Astrocyte (in vitro differentiated cells and primary cell): Measurements from ENCODE around the gene NISCH. TPM values are rescaled to one million over a fixed set of nuclear protein-coding genes. Genes with fewer than 3 reads are reported as not detected.

Experiments used
- DNase-seq: peaks from one replicate; pipeline ENCODE4 v3.0.0-alpha.2; 2010; ENCODE audit warnings: low read depth
- FAIRE-seq: peaks from 2 replicates; lab custom pipeline; 2011; peaks lifted over from hg19 to GRCh38; lab: Jason Lieb, UNC
- H2AFZ ChIP-seq: 2 replicates; pipeline ENCODE4 v1.6.0; 2012; ENCODE audit warnings: low read depth, low read length, inconsistent platforms
- H3K27ac ChIP-seq: 2 replicates; pipeline ENCODE4 v1.5.1; 2011; ENCODE audit warnings: low read depth, low read length, inconsistent platforms
- H3K27me3 ChIP-seq: 2 replicates; pipeline ENCODE4 v1.6.0; 2011; ENCODE audit warnings: low read length, inconsistent platforms; ENCODE audit not compliant: insufficient read depth
- H3K36me3 ChIP-seq: 2 replicates; pipeline ENCODE4 v1.5.1; 2011; ENCODE audit warnings: low read length, inconsistent platforms; ENCODE audit not compliant: insufficient read depth
- H3K4me1 ChIP-seq: 2 replicates; pipeline ENCODE4 v1.5.1; 2011; ENCODE audit warnings: low read length, inconsistent platforms; ENCODE audit not compliant: insufficient read depth
- H3K4me2 ChIP-seq: 2 replicates; pipeline ENCODE4 v1.6.0; 2012; ENCODE audit warnings: low read length, inconsistent platforms
- H3K4me3 ChIP-seq: 2 replicates; pipeline ENCODE4 v1.5.1; 2011; ENCODE audit warnings: low read depth, mild to moderate bottlenecking, low read length, inconsistent platforms; ENCODE audit not compliant: insufficient read depth
- H3K79me2 ChIP-seq: 2 replicates; pipeline ENCODE4 v1.6.0; 2012; ENCODE audit warnings: mild to moderate bottlenecking, low read length, inconsistent platforms; ENCODE audit not compliant: insufficient read depth
- H3K9ac ChIP-seq: 2 replicates; pipeline ENCODE4 v1.6.0; 2012; ENCODE audit warnings: mild to moderate bottlenecking, low read length, inconsistent platforms
- H3K9me3 ChIP-seq: 2 replicates; pipeline ENCODE4 v1.5.1; 2012; ENCODE audit warnings: low read depth, mild to moderate bottlenecking, low read length, inconsistent platforms; ENCODE audit not compliant: insufficient read depth
- H4K20me1 ChIP-seq: 2 replicates; pipeline ENCODE4 v1.6.0; 2012; ENCODE audit warnings: low read length, inconsistent platforms; ENCODE audit not compliant: insufficient read depth
- H3K27ac Mint-ChIP-seq: one replicate; pipeline ENCODE4 v1.8.0; 2021; ENCODE audit warnings: mild to moderate bottlenecking, mixed read lengths; ENCODE audit not compliant: unreplicated experiment
- H3K27me3 Mint-ChIP-seq: one replicate; pipeline ENCODE4 v1.8.0; 2021; ENCODE audit warnings: low read depth, mixed read lengths; ENCODE audit not compliant: unreplicated experiment
- H3K36me3 Mint-ChIP-seq: one replicate; pipeline ENCODE4 v1.8.0; 2021; ENCODE audit warnings: low read depth, mixed read lengths; ENCODE audit not compliant: unreplicated experiment
- H3K4me1 Mint-ChIP-seq: one replicate; pipeline ENCODE4 v1.8.0; 2021; ENCODE audit warnings: low read depth, mixed read lengths; ENCODE audit not compliant: unreplicated experiment
- H3K4me3 Mint-ChIP-seq: one replicate; pipeline ENCODE4 v1.8.0; 2021; ENCODE audit warnings: mild to moderate bottlenecking, moderate library complexity, mixed read lengths; ENCODE audit not compliant: unreplicated experiment
- H3K9me3 Mint-ChIP-seq: one replicate; pipeline ENCODE4 v1.8.0; 2021; ENCODE audit warnings: mild to moderate bottlenecking, mixed read lengths; ENCODE audit not compliant: unreplicated experiment
- CTCF ChIP-seq: IDR thresholded peaks from 2 replicates; pipeline ENCODE4 v1.5.1; 2011; ENCODE audit warnings: low read depth, mild to moderate bottlenecking, inconsistent platforms, low read length, moderate library complexity; ENCODE audit not compliant: insufficient read depth
- EZH2 ChIP-seq: IDR thresholded peaks from 2 replicates; pipeline ENCODE4 v1.6.1; 2012; ENCODE audit warnings: mild to moderate bottlenecking, low read length, inconsistent platforms; ENCODE audit not compliant: insufficient read depth
- total RNA-seq: library from RNA; stranded (reverse); gene quantifications from 2 replicates; pipeline ENCODE4 v1.2.1, GENCODE V29; 2021

NISCH gene
- total RNA-seq, 1 donor from 2014 or later: 118 TPM

DNA sequence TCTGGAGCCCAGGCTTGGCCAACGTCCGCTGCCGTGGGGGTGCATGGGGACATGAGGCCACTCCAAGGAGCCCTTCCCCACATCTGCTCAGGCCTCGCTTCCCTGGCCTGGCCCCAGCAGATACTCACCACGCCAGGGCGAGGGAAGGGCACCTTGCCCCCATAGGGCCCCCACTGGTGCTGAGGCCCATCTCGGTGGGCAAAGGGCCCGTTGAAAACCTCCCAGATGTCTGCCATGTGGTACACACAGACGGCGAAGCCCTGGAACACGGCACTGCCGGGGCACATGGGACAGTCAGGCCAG lies 15.2 kb upstream of the NISCH start:
- Histone ChIP-seq H3K4me1 (no peaks in the 10 kb centered on the region), H3K27me3 (no peaks in the 10 kb centered on the region), H3K27ac (no peak overlapping the region), H4K20me1 (no peaks in the 10 kb centered on the region), H2AFZ (no peak overlapping the region), H3K4me2 (no peak overlapping the region), H3K4me3 (no peak overlapping the region), H3K36me3 (no peaks in the 10 kb centered on the region), H3K9me3 (no peaks in the 10 kb centered on the region), H3K9ac (no peak overlapping the region), H3K79me2 (no peaks in the 10 kb centered on the region)
- no peak for FAIRE-seq
- peaks cover 2% of the 10 kb centered on the region for H3K4me1 Mint-ChIP-seq
- no peak overlapping the region for H3K4me3 Mint-ChIP-seq
- no peaks in the 10 kb centered on the region for H3K36me3 Mint-ChIP-seq
- H3K9me3 Mint-ChIP-seq: no peaks in the 10 kb centered on the region
- TF ChIP-seq CTCF (no peak), EZH2 (no peak)
- DNase-seq: no peak
- no peak overlapping the region for H3K27ac Mint-ChIP-seq
- peaks cover 23% of the 10 kb centered on the region for H3K27me3 Mint-ChIP-seq

DNA sequence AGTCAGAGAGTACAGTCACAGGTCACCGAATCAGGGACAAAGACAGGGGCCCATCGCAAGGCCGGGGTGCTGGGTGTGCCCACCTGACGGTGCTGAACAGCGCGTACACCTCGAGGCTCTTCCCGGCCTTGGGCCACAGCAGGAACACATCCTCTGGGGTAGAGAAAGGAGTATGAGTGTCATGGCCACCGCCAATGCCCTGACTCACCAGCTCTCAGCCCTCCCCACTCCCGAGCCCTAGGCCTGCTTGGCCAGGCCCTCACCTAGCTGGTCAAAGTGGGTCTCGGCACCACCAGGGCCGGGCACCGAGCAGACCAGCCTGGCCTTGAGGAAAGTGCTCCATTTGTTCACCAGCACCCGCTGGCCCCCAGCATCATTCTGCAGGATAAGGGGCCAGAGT lies 14.7 kb upstream of the NISCH start:
- TF ChIP-seq CTCF (no peak), EZH2 (no peak)
- no peak overlapping the region for H3K4me2 ChIP-seq
- no peaks in the 10 kb centered on the region for H4K20me1 ChIP-seq
- no peak overlapping the region for H3K4me3 Mint-ChIP-seq
- DNase-seq (no peak), FAIRE-seq (no peak)
- H3K4me1 ChIP-seq: no peaks in the 10 kb centered on the region
- H3K36me3 Mint-ChIP-seq: no peaks in the 10 kb centered on the region
- peak overlapping the region; percentile 47 for H3K27ac Mint-ChIP-seq
- H3K9ac ChIP-seq: no peak overlapping the region
- H3K4me3 ChIP-seq: no peak overlapping the region
- H3K79me2 ChIP-seq: no peaks in the 10 kb centered on the region
- no peak overlapping the region for H3K27ac ChIP-seq
- no peaks in the 10 kb centered on the region for H3K27me3 ChIP-seq
- H3K36me3 ChIP-seq: no peaks in the 10 kb centered on the region
- no peaks in the 10 kb centered on the region for H3K9me3 ChIP-seq
- peaks cover 22% of the 10 kb centered on the region for H3K27me3 Mint-ChIP-seq
- H3K9me3 Mint-ChIP-seq: no peaks in the 10 kb centered on the region
- peaks cover 2% of the 10 kb centered on the region for H3K4me1 Mint-ChIP-seq
- H2AFZ ChIP-seq: no peak overlapping the region

DNA sequence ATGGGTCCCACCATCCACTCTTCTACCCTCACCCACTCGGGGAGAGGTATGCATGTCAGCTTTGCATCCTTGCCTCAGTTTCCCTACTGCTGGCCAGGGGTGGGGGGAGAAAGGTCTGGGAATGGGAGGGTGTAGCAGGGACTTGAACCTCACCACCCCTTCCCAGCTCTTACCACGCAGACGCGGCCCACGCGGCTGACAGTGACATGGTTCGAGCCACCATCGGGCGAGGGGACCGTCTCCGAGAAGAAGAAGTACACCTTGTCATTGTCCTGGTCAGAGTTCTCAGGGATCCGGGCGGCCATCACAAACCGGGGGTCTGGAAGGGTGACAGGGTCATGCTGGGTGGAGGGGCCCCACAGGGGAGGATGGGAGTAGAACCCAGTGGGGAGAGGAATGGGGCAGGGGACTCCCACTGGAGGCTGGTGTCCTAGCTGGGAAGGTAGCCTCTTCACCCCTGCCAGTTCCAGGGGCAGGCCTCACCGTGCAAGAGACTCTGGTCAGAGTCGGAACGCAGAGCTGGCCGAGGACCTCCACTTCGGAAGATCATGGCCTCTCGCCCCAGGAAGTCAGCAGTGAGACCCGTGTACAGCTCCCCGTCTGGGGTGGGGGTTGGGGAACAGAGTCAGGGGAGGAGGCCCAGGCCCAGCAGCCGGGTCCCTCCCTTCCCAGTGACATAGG lies 14.2 kb upstream of the NISCH start:
- H3K27me3 ChIP-seq: no peaks in the 10 kb centered on the region
- H3K9me3 ChIP-seq: no peaks in the 10 kb centered on the region
- no peak overlapping the region for H3K27ac ChIP-seq
- peak overlapping the region; percentile 47 for H3K27ac Mint-ChIP-seq
- H3K36me3 Mint-ChIP-seq: no peaks in the 10 kb centered on the region
- H3K36me3 ChIP-seq: no peaks in the 10 kb centered on the region
- H3K9me3 Mint-ChIP-seq: no peaks in the 10 kb centered on the region
- no peak for TF ChIP-seq CTCF
- no peak for TF ChIP-seq EZH2
- no peaks in the 10 kb centered on the region for H3K4me1 ChIP-seq
- peaks cover 2% of the 10 kb centered on the region for H3K4me1 Mint-ChIP-seq
- no peaks in the 10 kb centered on the region for H3K79me2 ChIP-seq
- no peak for FAIRE-seq
- H3K4me3 ChIP-seq: no peak overlapping the region
- H4K20me1 ChIP-seq: no peaks in the 10 kb centered on the region
- H3K9ac ChIP-seq: no peak overlapping the region
- no peak overlapping the region for H2AFZ ChIP-seq
- DNase-seq: no peak
- H3K4me3 Mint-ChIP-seq: no peak overlapping the region
- peaks cover 19% of the 10 kb centered on the region for H3K27me3 Mint-ChIP-seq
- H3K4me2 ChIP-seq: no peak overlapping the region
